Measurements from ENCODE around the gene MYBBP1A.

MYBBP1A gene

GRCh38 chr17:4512156-4513112, 42.8 kb downstream of the MYBBP1A start:
- peaks cover 44% of the 10 kb centered on the region for H3K27me3 ChIP-seq (replicated peaks; ENCODE audit: control insufficient read depth, insufficient read depth, low read length)
- H3K36me3 ChIP-seq (ENCODE audit: control insufficient read depth, insufficient read depth, low read length, severe bottlenecking), result no peaks in the 10 kb centered on the region
- no peak overlapping the region for H3K4me3 ChIP-seq (ENCODE audit: low read length)
- DNase-seq (ENCODE audit: low read depth), result no peak
- H3K4me1 ChIP-seq (ENCODE audit: control insufficient read depth, insufficient read depth, low read length), result no peaks in the 10 kb centered on the region
- H3K9me3 ChIP-seq (ENCODE audit: control insufficient read depth, low read length), result no peaks in the 10 kb centered on the region
- H3K9ac ChIP-seq (ENCODE audit: low read length), result no peak overlapping the region

DNA sequence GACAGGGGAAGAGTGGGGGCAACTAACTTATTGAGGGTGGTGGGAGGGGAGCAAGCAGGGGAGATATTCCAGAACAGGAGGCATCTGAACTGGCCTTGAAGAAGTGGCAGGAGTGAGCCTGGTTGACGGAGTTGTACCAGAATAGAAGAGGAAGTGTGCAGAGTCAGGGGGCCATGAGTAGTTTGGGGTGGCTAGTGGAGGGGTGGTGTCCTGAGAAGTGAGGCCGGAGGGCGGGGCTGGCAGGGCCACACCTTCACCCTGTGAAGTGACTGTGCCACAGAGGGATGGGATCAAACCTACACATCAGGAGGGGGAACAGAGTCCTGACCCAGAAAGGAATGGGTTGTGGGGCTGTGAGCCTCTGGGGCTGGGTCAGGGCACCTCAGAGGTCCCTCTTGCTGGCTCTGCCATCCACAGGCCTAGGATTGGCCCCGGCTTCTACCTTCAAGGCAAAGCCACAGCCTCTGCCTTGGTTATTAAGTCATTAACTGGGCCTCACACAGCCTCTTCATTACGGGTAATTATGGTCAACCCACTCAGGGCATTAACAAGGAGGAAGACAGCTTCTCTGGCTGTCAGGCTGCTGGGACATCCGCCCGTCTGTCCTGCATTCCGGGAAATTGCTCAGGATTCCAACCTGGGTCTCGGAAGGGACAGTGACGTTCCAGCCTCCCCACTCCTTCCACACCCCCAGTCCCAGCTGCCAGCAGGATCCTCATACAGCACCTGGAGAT, 43.8 kb downstream of the MYBBP1A start:
- no peak for DNase-seq (ENCODE audit: low read depth)
- Histone ChIP-seq H3K36me3 (ENCODE audit: control insufficient read depth, insufficient read depth, low read length, severe bottlenecking) (no peaks in the 10 kb centered on the region), H3K9ac (ENCODE audit: low read length) (no peak overlapping the region)

DNA sequence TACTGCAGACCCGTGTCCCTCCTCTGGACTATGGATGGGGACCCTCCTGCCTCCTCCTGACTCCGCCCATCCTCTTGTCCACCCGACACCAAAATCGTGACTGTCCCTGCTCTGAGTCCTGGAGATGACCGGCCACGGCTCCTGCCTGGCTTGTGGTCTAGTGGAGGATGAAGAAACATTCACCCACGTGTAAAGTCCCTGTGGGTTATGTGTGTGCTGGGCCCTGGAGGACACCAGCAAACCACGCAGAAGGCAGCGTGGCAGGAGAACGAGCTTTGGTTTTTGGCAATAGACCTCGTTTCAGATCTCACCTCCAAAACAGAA, 44.6 kb downstream of the MYBBP1A start:
- Histone ChIP-seq H3K4me3 (ENCODE audit: low read length) (no peak overlapping the region), H3K4me1 (ENCODE audit: control insufficient read depth, insufficient read depth, low read length) (no peaks in the 10 kb centered on the region), H3K9me3 (ENCODE audit: control insufficient read depth, low read length) (no peaks in the 10 kb centered on the region), H3K9ac (ENCODE audit: low read length) (no peak overlapping the region), H3K36me3 (ENCODE audit: control insufficient read depth, insufficient read depth, low read length, severe bottlenecking) (no peaks in the 10 kb centered on the region), H3K27me3 (replicated peaks; ENCODE audit: control insufficient read depth, insufficient read depth, low read length) (peaks cover 52% of the 10 kb centered on the region)
- no peak for DNase-seq (ENCODE audit: low read depth)

More for the DNA sequence above, 43.8 kb downstream of the MYBBP1A start:
- Histone ChIP-seq H3K9me3 (ENCODE audit: control insufficient read depth, low read length) (no peaks in the 10 kb centered on the region), H3K4me1 (ENCODE audit: control insufficient read depth, insufficient read depth, low read length) (no peaks in the 10 kb centered on the region), H3K27me3 (replicated peaks; ENCODE audit: control insufficient read depth, insufficient read depth, low read length) (peaks cover 44% of the 10 kb centered on the region), H3K4me3 (ENCODE audit: low read length) (no peak overlapping the region)

- no peaks in the 10 kb centered on the region for H3K9me3 ChIP-seq (ENCODE audit: control insufficient read depth, low read length)
- peaks cover 57% of the 10 kb centered on the region for H3K27me3 ChIP-seq (replicated peaks; ENCODE audit: control insufficient read depth, insufficient read depth, low read length)
- H3K4me3 ChIP-seq (ENCODE audit: low read length), result no peak overlapping the region
- no peak for DNase-seq (ENCODE audit: low read depth)
- no peak overlapping the region for H3K9ac ChIP-seq (ENCODE audit: low read length)
- H3K4me1 ChIP-seq (ENCODE audit: control insufficient read depth, insufficient read depth, low read length), result no peaks in the 10 kb centered on the region
- H3K36me3 ChIP-seq (ENCODE audit: control insufficient read depth, insufficient read depth, low read length, severe bottlenecking), result no peaks in the 10 kb centered on the region
These were observed 45.1 kb downstream of the MYBBP1A start for GRCh38 chr17:4509923-4510617.

DNA sequence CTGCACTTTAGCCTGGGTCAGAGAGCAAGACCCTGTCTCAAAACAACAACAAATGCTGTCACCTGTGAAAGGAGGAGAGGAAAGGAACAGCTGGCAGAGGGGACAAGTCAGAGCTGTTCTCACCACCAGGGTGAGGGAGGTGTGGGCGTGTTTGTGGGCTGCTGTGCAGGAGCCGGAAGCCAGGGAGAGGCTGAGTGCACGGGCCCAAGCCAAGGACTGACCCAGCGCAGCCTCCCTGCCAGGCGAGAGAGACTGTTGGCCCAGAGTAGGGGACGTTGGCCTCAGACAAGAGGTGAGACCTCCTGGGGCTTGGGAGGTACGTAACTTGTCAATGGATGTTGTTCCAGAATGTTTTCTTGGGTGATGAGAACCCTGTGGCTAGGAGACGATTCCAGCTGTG, 45.8 kb downstream of the MYBBP1A start:
- Histone ChIP-seq H3K9ac (ENCODE audit: low read length) (no peak overlapping the region), H3K27me3 (replicated peaks; ENCODE audit: control insufficient read depth, insufficient read depth, low read length) (peaks cover 62% of the 10 kb centered on the region), H3K36me3 (ENCODE audit: control insufficient read depth, insufficient read depth, low read length, severe bottlenecking) (no peaks in the 10 kb centered on the region), H3K9me3 (ENCODE audit: control insufficient read depth, low read length) (no peaks in the 10 kb centered on the region), H3K4me1 (ENCODE audit: control insufficient read depth, insufficient read depth, low read length) (no peaks in the 10 kb centered on the region), H3K4me3 (ENCODE audit: low read length) (no peak overlapping the region)
- DNase-seq (ENCODE audit: low read depth), result no peak

- no peaks in the 10 kb centered on the region for H3K9me3 ChIP-seq (ENCODE audit: control insufficient read depth, low read length)
- no peak overlapping the region for H3K9ac ChIP-seq (ENCODE audit: low read length)
- H3K4me1 ChIP-seq (ENCODE audit: control insufficient read depth, insufficient read depth, low read length), result no peaks in the 10 kb centered on the region
- H3K27me3 ChIP-seq (replicated peaks; ENCODE audit: control insufficient read depth, insufficient read depth, low read length), result peaks cover 73% of the 10 kb centered on the region
- no peak for DNase-seq (ENCODE audit: low read depth)
- no peak overlapping the region for H3K4me3 ChIP-seq (ENCODE audit: low read length)
- no peaks in the 10 kb centered on the region for H3K36me3 ChIP-seq (ENCODE audit: control insufficient read depth, insufficient read depth, low read length, severe bottlenecking)
These were observed 47.0 kb downstream of the MYBBP1A start for GRCh38 chr17:4508207-4508606.

GRCh38 chr17:4507361-4508111, 47.6 kb downstream of the MYBBP1A start:
- Histone ChIP-seq H3K9ac (ENCODE audit: low read length) (no peak overlapping the region), H3K36me3 (ENCODE audit: control insufficient read depth, insufficient read depth, low read length, severe bottlenecking) (no peaks in the 10 kb centered on the region), H3K27me3 (replicated peaks; ENCODE audit: control insufficient read depth, insufficient read depth, low read length) (peaks cover 79% of the 10 kb centered on the region), H3K4me3 (ENCODE audit: low read length) (no peak overlapping the region), H3K4me1 (ENCODE audit: control insufficient read depth, insufficient read depth, low read length) (no peaks in the 10 kb centered on the region), H3K9me3 (ENCODE audit: control insufficient read depth, low read length) (no peaks in the 10 kb centered on the region)
- no peak for DNase-seq (ENCODE audit: low read depth)

DNA sequence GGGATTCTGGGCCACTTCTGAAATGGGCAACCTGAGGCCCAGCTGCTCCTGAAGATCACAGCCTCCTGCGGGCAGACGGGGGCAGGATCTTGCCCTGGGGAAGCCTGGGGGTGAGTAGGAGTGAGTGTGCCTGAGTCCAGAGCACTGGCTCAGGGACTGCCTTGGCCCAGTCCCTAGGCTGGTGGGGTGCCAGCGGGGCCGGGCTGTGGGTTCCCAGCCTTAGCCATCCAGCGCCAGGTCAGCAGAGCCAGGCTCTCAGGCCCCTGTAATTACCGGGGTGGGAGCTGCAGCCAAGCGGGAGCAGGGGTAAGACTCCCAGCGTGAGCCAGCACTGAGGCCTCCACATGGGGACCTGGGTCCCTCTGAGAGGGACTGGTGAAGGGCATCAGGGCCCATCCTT, 48.3 kb downstream of the MYBBP1A start:
- Histone ChIP-seq H3K4me1 (ENCODE audit: control insufficient read depth, insufficient read depth, low read length) (no peaks in the 10 kb centered on the region), H3K4me3 (ENCODE audit: low read length) (no peak overlapping the region), H3K9ac (ENCODE audit: low read length) (no peak overlapping the region), H3K36me3 (ENCODE audit: control insufficient read depth, insufficient read depth, low read length, severe bottlenecking) (no peaks in the 10 kb centered on the region), H3K27me3 (replicated peaks; ENCODE audit: control insufficient read depth, insufficient read depth, low read length) (peaks cover 78% of the 10 kb centered on the region), H3K9me3 (ENCODE audit: control insufficient read depth, low read length) (no peaks in the 10 kb centered on the region)
- no peak for DNase-seq (ENCODE audit: low read depth)

DNA sequence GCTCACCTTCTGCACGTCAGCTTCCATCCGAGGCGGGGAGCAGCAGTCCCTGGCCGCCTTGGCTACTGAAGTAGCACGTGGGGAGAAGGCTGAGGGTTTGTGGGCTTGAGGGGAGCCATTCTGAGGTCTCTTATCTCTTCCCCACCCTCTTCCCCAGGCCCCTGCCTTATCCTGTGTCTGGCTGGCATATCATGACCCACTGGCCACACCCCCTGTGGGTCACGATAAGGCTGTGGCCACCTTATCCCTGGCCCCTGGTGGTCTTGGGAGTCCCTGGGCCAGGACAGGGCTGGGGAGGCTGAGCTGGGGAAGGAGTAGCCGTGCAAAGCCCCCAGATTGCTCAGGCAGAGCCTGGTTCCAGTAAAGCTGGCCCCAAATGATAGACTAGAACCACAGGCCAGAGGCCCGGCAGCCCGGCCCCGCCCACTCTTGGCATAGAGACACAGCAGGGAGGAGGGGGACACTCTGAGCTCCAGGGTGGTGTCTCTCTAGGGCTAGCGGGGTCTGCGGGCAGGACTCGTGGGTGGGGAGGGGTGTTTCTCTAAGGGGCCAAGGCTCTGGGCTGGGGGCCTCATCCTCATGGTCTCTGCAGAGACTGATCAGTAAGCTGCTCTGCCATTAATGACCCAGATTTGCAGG, 48.9 kb downstream of the MYBBP1A start:
- Histone ChIP-seq H3K4me3 (ENCODE audit: low read length) (no peak overlapping the region), H3K9me3 (ENCODE audit: control insufficient read depth, low read length) (no peaks in the 10 kb centered on the region), H3K4me1 (ENCODE audit: control insufficient read depth, insufficient read depth, low read length) (no peaks in the 10 kb centered on the region), H3K36me3 (ENCODE audit: control insufficient read depth, insufficient read depth, low read length, severe bottlenecking) (no peaks in the 10 kb centered on the region), H3K9ac (ENCODE audit: low read length) (no peak overlapping the region), H3K27me3 (replicated peaks; ENCODE audit: control insufficient read depth, insufficient read depth, low read length) (peaks cover 79% of the 10 kb centered on the region)
- no peak for DNase-seq (ENCODE audit: low read depth)

GRCh38 chr17:4505187-4505586, 50.0 kb downstream of the MYBBP1A start:
- Histone ChIP-seq H3K9ac (ENCODE audit: low read length) (no peak overlapping the region), H3K4me1 (ENCODE audit: control insufficient read depth, insufficient read depth, low read length) (no peaks in the 10 kb centered on the region), H3K9me3 (ENCODE audit: control insufficient read depth, low read length) (no peaks in the 10 kb centered on the region), H3K27me3 (replicated peaks; ENCODE audit: control insufficient read depth, insufficient read depth, low read length) (peaks cover 79% of the 10 kb centered on the region), H3K36me3 (ENCODE audit: control insufficient read depth, insufficient read depth, low read length, severe bottlenecking) (no peaks in the 10 kb centered on the region), H3K4me3 (ENCODE audit: low read length) (no peak overlapping the region)
- DNase-seq (ENCODE audit: low read depth), result no peak
